SU-DHL-6 (cell line): ENCODE data around the gene HMCN2.

ENCODE experiments used
- H2AFZ ChIP-seq: fragments of 200-600 bp; sonication (generic); 2 replicates; pipeline ENCODE4 v1.6.1; 2014; ENCODE audit warnings: low read depth, mild to moderate bottlenecking, moderate library complexity, mixed read lengths, antibody characterized with exemption, low read length; ENCODE audit not compliant: severe bottlenecking
- H3F3A ChIP-seq: fragments of 200-600 bp; shearing (Covaris generic); 2 replicates; pipeline ENCODE4 v1.6.0; 2016; ENCODE audit warnings: antibody characterized with exemption, mild to moderate bottlenecking; ENCODE audit not compliant: insufficient read depth
- H3K27ac ChIP-seq: fragments of 200-600 bp; sonication (generic); 2 replicates; pipeline ENCODE4 v1.5.1; 2016; ENCODE audit warnings: low read depth, mild to moderate bottlenecking, low read length, moderate library complexity, mixed read lengths
- H3K27me3 ChIP-seq: fragments of 200-600 bp; sonication (generic), shearing (Covaris generic); 2 replicates; pipeline ENCODE4 v1.6.0; 2014; ENCODE audit warnings: mild to moderate bottlenecking, low read length
- H3K36me3 ChIP-seq: fragments of 200-600 bp; sonication (generic); 2 replicates; pipeline ENCODE4 v1.6.1; 2014; ENCODE audit warnings: mild to moderate bottlenecking, low read length, mixed read lengths
- H3K4me2 ChIP-seq: fragments of 300-600, 200-600 bp; shearing (Covaris generic), sonication (generic); 2 replicates; pipeline ENCODE4 v1.6.0; 2014; ENCODE audit warnings: low read length, low read depth, mild to moderate bottlenecking; ENCODE audit not compliant: poor library complexity, severe bottlenecking
- H3K4me3 ChIP-seq: fragments of 200-600 bp; sonication (generic); 2 replicates; pipeline ENCODE4 v1.5.1; 2014; ENCODE audit warnings: antibody characterized with exemption, low read length, mild to moderate bottlenecking, mixed read lengths; ENCODE audit not compliant: insufficient read depth, poor library complexity, severe bottlenecking
- H3K79me2 ChIP-seq: fragments of 200-600 bp; sonication (generic); 2 replicates; pipeline ENCODE4 v1.6.1; 2014; ENCODE audit warnings: mild to moderate bottlenecking, low read length, moderate library complexity; ENCODE audit not compliant: insufficient read depth
- H3K9ac ChIP-seq: fragments of 200-600 bp; sonication (generic); 2 replicates; pipeline ENCODE4 v1.7.0; 2014; ENCODE audit warnings: mild to moderate bottlenecking, low read length
- H3K9me2 ChIP-seq: fragments of 200-600 bp; sonication (generic); replicated peaks from 2 replicates; pipeline ENCODE4 v1.6.1; 2014; ENCODE audit warnings: low read length; ENCODE audit not compliant: insufficient read depth
- H3K9me3 ChIP-seq: fragments of 200-600 bp; sonication (generic); 2 replicates; pipeline ENCODE4 v1.6.1; 2014; ENCODE audit warnings: low read length, mixed read lengths; ENCODE audit not compliant: insufficient read depth
- H4K20me1 ChIP-seq: fragments of 200-600 bp; sonication (generic); 2 replicates; pipeline ENCODE4 v1.6.1; 2014; ENCODE audit warnings: low read depth, mild to moderate bottlenecking, antibody characterized with exemption, low read length, moderate library complexity, mixed read lengths
- EZH2phosphoT487 ChIP-seq: fragments of 200-600 bp; sonication (generic), shearing (Covaris generic); conservative IDR thresholded peaks from 2 replicates; pipeline ENCODE4 v1.6.1; 2018; ENCODE audit warnings: mild to moderate bottlenecking, antibody characterized with exemption, low read length, moderate library complexity, mixed read lengths
- TF ChIP-seq, protein P1 (sequence below): fragments of 200-600 bp; sonication (generic); IDR thresholded peaks from one replicate; pipeline ENCODE4 v1.5.1; 2017; ENCODE audit warnings: antibody characterized with exemption, mild to moderate bottlenecking, low read length, moderate library complexity; ENCODE audit not compliant: insufficient read depth, poor library complexity, severe bottlenecking

The HMCN2 gene

DNA sequence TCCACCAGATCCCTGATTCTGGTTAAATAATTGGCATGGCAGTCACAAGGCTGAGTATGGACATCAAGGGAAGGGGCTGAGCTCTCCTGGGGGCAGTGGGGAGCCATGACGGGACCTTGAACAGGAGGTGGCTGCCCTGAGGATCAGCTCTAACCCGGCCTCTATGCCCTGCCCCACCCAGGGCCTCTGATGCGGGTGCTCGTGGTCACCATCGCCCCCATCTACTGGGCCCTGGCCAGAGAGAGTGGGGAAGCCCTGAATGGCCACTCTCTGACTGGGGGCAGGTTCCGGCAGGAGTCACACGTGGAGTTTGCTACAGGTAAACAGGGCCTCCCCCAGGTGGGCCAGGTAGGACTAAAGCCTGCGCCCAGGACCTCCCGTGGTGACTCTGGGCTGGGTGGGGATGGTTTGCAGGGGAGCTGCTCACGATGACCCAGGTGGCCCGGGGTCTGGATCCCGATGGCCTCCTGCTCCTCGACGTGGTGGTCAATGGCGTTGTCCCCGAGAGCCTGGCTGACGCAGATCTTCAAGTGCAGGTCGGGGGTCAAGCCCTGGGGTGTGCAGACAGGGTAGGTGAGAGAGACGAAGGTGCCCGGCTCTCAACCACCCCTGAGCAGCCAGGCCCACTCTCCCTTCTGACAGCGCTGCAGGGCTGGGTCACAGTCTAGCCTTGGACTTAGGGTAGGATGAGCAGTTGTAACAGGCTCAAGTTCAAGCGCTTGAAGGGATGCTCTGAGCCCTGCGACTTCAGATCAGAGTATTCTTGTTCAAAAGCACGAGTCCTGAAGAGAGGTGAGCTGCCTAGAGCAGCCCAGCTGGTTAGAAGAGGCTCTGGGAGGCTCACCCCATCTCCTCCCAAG lies 159.3 kb downstream of the HMCN2 start:
- no peaks in the 10 kb centered on the region for H3K9me2 ChIP-seq
- no peaks in the 10 kb centered on the region for H3K36me3 ChIP-seq
- H3K9me3 ChIP-seq, result no peaks in the 10 kb centered on the region
- no peak overlapping the region for H3K9ac ChIP-seq
- H3K79me2 ChIP-seq, result no peaks in the 10 kb centered on the region
- H3K4me3 ChIP-seq, result no peak overlapping the region
- no peak overlapping the region for H3K4me2 ChIP-seq
- no peak overlapping the region for H2AFZ ChIP-seq
- no peaks in the 10 kb centered on the region for H3F3A ChIP-seq
- H3K27me3 ChIP-seq, result no peaks in the 10 kb centered on the region
- H3K27ac ChIP-seq, result no peak overlapping the region
- H4K20me1 ChIP-seq, result no peaks in the 10 kb centered on the region
- no peak for TF ChIP-seq EZH2phosphoT487
- TF ChIP-seq, protein P1, sequence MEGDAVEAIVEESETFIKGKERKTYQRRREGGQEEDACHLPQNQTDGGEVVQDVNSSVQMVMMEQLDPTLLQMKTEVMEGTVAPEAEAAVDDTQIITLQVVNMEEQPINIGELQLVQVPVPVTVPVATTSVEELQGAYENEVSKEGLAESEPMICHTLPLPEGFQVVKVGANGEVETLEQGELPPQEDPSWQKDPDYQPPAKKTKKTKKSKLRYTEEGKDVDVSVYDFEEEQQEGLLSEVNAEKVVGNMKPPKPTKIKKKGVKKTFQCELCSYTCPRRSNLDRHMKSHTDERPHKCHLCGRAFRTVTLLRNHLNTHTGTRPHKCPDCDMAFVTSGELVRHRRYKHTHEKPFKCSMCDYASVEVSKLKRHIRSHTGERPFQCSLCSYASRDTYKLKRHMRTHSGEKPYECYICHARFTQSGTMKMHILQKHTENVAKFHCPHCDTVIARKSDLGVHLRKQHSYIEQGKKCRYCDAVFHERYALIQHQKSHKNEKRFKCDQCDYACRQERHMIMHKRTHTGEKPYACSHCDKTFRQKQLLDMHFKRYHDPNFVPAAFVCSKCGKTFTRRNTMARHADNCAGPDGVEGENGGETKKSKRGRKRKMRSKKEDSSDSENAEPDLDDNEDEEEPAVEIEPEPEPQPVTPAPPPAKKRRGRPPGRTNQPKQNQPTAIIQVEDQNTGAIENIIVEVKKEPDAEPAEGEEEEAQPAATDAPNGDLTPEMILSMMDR, result no peak

DNA sequence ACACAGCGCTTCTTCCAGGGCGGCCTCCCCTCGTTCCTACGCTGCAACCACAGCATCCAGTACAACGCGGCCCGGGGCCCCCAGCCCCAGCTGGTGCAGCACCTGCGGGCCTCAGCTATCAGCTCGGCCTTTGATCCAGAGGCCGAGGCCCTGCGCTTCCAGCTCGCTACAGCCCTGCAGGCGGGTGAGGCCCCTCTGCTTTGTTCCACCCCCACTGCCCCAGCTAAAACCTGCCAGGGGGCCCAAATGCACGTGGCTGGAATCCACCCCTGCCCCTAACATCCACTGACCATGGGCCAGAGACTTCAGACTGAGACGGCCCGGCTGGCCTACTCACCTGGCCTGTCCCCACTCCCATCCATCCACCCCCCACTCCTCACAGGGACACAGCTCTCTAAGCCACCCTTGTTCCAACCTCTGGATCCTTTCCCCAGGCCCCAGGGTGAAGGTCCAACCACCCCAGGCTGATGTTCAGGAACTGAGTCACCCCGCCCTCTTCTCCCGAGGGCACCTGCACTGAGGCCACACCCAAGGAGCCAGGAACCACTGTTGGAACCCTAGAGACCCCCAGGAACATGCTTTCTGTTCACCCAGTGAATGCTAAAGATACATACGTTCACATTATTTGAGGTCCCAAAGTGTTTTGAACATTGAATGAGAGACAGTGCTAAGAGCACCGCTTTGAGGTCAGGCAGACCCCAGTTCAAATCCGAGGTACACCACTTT lies 160.3 kb downstream of the HMCN2 start:
- no peaks in the 10 kb centered on the region for H3K36me3 ChIP-seq
- no peak overlapping the region for H3K4me2 ChIP-seq
- no peak overlapping the region for H2AFZ ChIP-seq
- no peaks in the 10 kb centered on the region for H3K9me3 ChIP-seq
- H3K9ac ChIP-seq, result no peak overlapping the region
- no peak overlapping the region for H3K4me3 ChIP-seq
- no peaks in the 10 kb centered on the region for H3K27me3 ChIP-seq
- no peaks in the 10 kb centered on the region for H3K79me2 ChIP-seq
- no peaks in the 10 kb centered on the region for H3F3A ChIP-seq
- TF ChIP-seq, protein P1, result no peak
- TF ChIP-seq EZH2phosphoT487, result no peak
- no peak overlapping the region for H3K27ac ChIP-seq
- H4K20me1 ChIP-seq, result no peaks in the 10 kb centered on the region
- H3K9me2 ChIP-seq, result no peaks in the 10 kb centered on the region

DNA sequence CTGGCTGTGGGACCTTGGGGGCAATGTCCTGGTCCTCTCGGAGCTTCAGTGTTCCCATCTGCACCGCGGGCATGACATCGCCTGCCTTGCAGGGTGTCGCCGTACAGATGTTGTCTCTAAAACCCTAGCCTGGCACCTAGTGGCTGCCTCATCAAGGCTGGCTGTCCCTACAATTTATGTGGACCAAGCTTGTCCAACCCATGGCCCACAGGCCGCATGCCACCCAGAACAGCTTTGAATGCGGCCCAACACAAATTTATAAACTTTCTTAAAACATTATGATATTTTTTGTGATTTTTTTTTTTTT lies 160.9 kb downstream of the HMCN2 start:
- Histone ChIP-seq H2AFZ (no peak overlapping the region), H3K27ac (no peak overlapping the region), H3F3A (no peaks in the 10 kb centered on the region), H3K4me2 (no peak overlapping the region), H3K36me3 (no peaks in the 10 kb centered on the region), H3K4me3 (no peak overlapping the region), H4K20me1 (no peaks in the 10 kb centered on the region), H3K27me3 (no peaks in the 10 kb centered on the region), H3K79me2 (no peaks in the 10 kb centered on the region), H3K9ac (no peak overlapping the region), H3K9me2 (no peaks in the 10 kb centered on the region), H3K9me3 (no peaks in the 10 kb centered on the region)
- no peak for TF ChIP-seq EZH2phosphoT487
- TF ChIP-seq, protein P1, result no peak
